ENCODE results near the gene TAS2R41.

The TAS2R41 gene

GRCh38 chr7:143477501-143478150 is at the start of gene TAS2R41:
TAS2R41 (plus strand) TSS chr7:143477873; CDS start chr7:143477873, 0 bp downstream.
- DNase-seq (ENCODE audit: low spot score): no peak
- no peak for FAIRE-seq

DNA sequence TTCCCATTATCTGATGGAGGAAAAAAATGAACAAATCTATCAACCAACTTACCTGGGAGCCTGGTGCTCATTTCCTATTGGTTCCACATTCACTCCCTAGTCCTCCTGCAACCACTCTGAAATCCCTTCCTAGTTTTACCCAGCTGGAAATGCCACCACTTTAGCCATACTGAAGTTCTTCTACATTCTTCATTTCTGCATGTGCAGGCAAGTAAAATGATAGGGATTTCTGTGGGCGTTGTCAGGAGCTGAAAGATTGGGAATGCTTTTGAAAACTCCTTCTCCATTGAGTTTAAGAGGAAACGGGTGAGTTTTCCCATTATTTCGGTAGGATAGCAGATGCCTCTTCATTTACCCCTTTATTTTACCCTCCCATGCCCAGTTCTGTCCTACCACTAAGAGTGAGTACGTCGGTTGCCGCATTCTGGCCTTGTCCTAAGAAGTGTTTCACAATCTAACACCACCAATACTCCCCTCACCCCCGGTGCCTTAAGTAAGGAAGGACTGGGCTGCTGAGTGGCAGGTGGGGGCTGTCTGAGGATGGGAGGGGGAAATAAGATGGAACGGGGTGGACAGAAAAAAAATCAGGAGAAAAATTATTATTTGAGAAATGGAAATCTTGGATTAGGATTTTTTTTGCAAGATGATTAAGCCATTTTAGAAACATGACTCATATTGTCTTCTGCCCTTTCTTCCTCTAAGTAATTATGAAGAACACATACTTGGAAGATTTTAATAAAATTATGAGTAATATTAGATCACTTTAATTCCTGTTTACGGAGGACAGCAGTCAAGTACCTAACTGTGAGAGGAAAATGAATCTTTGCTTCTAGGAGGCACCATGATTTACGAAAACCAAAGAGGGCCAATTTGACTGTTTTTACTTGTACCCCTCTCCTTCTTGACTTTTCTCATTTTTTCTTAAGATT is 47.6 kb upstream of the TAS2R41 start:
- DNase-seq (ENCODE audit: low spot score) (no peak), FAIRE-seq (no peak)

DNA sequence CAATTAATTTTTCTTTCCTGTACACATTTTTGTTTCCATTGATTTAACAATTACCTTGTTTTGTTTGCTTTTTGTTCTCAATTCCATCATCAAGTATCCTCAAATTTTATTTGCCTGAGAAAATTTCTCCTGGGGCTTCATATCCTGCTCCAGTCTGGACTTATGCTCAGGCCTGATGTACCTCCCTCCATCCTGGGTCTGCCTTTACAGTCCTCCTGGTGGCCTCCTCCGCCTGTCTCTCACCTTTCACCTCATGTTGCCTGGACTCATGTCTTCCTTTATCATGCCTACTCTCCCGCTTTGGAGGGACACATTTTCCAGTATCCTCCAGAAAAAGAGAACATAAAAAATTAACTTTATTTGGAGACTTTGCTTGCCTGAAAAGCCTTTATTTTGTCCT is 46.6 kb upstream of the TAS2R41 start:
- FAIRE-seq: no peak
- no peak for DNase-seq (ENCODE audit: low spot score)

- no peak for DNase-seq (ENCODE audit: low spot score)
- no peak for FAIRE-seq
Observed at GRCh38 chr7:143433759-143434158, 43.9 kb upstream of the TAS2R41 start.

- peak; percentile 27 for DNase-seq (ENCODE audit: low spot score)
- no peak for FAIRE-seq
Observed at GRCh38 chr7:143434660-143435059, 43.0 kb upstream of the TAS2R41 start.

- DNase-seq (ENCODE audit: low spot score): no peak
- no peak for FAIRE-seq
Observed at GRCh38 chr7:143435266-143435665, 42.4 kb upstream of the TAS2R41 start.

DNA sequence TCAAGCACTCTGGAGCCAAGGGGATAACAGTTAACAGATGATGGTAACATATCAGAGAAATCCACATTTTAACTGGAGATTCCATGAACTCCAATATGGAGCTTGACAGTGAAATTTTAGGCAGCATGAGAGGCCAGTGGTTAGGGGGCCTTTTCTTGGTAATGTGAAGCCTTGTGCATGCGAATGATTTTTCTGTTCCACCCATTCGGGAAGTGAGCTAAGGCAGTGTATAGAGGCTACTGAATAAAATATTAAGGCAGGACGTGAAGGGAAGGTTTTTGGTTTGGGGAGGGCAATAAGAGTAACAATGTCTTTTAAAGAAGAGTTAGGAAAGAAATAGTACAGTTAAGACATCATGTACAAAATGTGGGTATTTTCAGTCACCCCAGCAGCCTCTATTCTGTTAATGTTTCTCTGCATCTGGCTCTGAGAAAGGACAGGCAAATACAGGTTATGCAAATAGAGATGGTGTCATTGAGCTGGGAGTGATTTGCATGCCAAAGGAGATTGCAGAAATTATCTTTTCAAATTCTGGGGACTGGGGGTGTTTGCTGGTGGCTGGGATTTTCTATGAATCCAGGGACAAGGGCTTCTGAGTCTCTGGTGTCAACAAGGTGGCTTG is 41.2 kb upstream of the TAS2R41 start:
- no peak for FAIRE-seq
- no peak for DNase-seq (ENCODE audit: low spot score)

DNA sequence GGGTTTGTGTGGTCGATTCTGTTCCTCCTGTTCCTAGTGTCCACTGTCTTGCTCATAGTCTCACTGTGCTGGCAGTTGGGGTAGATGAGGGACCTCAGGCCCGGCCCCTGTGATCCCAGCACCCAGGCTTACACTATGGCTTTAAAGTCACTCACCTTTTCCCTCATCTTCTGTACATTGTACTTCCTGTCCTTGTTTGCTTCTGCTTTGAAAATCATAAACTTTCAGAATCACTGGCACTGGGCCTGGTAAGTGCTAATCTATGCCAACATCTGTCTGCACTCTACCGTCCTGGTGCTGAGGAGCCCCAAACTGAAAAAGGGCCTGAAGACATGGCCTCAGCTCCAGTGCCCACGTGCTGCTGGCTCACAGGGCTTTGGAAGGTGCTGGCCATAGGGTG is 40.1 kb upstream of the TAS2R41 start:
- DNase-seq (ENCODE audit: low spot score) (no peak), FAIRE-seq (no peak)

GRCh38 chr7:143439866-143440265 is 37.8 kb upstream of the TAS2R41 start:
- FAIRE-seq: no peak
- DNase-seq (ENCODE audit: low spot score): no peak

DNA sequence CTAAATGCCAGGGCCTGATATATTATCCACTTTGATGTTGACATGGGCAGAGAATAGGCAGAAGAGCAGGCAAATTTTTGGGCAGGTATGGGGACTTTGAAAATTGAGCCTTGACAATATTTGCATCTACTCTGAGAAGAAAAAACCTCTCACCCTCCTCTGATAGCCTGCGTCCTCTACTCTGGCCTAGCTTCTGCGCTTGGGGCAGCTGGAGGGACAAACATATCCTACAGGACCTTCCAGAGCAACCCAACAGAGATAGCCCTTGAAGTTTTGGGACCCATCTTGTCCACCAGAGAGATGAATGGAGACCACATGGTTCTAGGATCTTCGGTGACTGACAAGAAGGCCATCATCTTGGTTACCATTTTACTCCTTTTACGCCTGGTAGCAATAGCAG is 34.5 kb upstream of the TAS2R41 start, which contains the start of gene TAS2R60:
TSS of gene TAS2R60 (plus strand) at position 301 of the 400 bp plus-strand sequence. CDS start at position 301, 0 bp downstream.
- no peak for DNase-seq (ENCODE audit: low spot score)
- FAIRE-seq: no peak

- FAIRE-seq (no peak), DNase-seq (ENCODE audit: low spot score) (no peak)
Observed at GRCh38 chr7:143444063-143444782, 33.5 kb upstream of the TAS2R41 start.

- FAIRE-seq: no peak
Observed at GRCh38 chr7:143444785-143445184, 32.9 kb upstream of the TAS2R41 start.

GRCh38 chr7:143447466-143447865 is 30.2 kb upstream of the TAS2R41 start:
- no peak for DNase-seq (ENCODE audit: low spot score)
- FAIRE-seq: no peak

More at GRCh38 chr7:143444785-143445184, 32.9 kb upstream of the TAS2R41 start:
- DNase-seq (ENCODE audit: low spot score): no peak

DNA sequence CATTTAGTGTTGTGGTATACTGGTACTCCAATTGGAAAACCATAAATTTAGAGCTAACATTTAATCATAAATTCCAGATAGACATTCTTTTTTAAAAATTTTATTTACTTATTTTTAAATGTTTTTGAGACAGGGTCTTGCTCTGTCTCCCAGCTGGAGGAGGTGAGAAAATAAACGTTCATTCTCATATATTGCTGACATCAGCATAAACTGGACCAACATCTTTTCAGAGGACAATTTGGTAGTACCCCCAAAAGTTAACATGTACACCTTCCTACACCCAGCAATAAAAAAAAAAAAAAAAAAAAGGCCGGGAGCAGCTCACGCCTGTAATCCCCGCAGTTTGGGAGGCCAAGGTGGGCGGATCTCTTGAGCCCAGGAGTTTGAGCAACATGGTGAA is 29.2 kb upstream of the TAS2R41 start:
- no peak for FAIRE-seq
- no peak for DNase-seq (ENCODE audit: low spot score)

GRCh38 chr7:143449793-143450192 is 27.9 kb upstream of the TAS2R41 start:
- DNase-seq (ENCODE audit: low spot score) (no peak), FAIRE-seq (no peak)

DNA sequence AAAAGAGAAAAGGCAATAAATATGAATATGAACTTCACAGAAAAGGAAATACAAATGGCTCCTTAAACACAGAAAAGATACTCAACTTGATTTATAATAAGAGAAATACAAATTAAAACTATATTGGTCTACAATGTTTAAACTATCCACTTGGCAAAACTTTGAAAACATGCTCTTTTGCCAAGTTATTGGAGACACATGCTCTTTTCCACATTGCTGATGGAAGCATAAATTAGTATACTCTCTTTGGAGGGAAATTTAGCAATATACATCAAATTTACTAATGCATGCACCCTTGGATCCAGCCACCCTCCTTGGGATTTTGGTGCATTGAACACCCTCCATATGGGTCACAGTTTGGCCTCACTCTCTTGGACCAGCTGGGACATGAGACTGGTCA is 26.6 kb upstream of the TAS2R41 start:
- FAIRE-seq (no peak), DNase-seq (ENCODE audit: low spot score) (no peak)

DNA sequence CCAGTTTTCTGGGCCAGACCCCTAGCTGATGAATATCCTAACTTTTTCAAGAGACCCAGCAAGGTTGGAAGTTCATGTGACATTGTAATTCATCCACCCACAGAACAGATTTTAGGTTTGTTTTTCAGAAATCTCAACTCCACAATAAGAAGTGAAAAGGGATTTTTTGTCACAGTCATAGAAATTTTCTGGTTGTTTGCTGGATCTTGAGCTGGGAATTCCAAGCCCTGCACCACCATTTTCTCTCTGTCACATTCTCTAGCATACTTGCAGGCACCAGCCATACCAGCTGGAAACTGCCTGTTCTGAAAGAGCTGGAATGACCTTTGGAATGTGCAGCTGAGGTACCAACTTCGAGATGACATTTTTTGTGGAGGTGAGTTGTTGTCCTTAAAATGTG is 25.9 kb upstream of the TAS2R41 start:
- no peak for FAIRE-seq

GRCh38 chr7:143452495-143452894 is 25.2 kb upstream of the TAS2R41 start:
- FAIRE-seq: no peak
- DNase-seq (ENCODE audit: low spot score): no peak

More for the DNA sequence above, 25.9 kb upstream of the TAS2R41 start:
- DNase-seq (ENCODE audit: low spot score): no peak

DNA sequence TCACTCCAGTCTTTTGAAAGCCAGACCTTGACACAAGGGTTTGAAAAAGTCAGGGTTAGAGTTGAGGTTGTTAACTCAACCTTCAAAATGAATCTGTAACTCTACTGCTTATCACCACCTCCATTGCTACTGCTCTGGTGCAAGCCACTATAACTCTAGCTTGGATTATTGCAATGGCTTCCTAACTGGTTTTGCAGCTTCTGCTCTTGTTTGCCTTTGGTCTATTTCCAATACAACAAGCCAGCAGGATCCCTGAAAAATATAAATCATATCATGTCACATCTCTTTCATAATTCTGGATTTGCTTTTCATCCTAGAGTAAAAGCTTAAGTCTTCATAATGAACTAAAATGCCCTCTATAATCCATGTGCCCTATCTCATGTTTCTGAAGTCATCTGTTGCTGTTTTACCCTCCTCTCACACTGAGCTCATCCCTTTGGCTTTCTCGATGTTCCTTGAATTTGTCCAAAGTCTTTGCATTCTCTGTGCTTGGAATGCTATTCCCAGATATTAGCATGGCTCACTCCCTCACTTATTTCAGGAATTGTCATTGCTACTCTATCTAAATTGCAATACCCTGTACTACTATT is 23.5 kb upstream of the TAS2R41 start:
- DNase-seq (ENCODE audit: low spot score) (no peak), FAIRE-seq (no peak)

GRCh38 chr7:143455491-143455890 is 22.2 kb upstream of the TAS2R41 start:
- DNase-seq (ENCODE audit: low spot score): no peak
- FAIRE-seq: no peak

DNA sequence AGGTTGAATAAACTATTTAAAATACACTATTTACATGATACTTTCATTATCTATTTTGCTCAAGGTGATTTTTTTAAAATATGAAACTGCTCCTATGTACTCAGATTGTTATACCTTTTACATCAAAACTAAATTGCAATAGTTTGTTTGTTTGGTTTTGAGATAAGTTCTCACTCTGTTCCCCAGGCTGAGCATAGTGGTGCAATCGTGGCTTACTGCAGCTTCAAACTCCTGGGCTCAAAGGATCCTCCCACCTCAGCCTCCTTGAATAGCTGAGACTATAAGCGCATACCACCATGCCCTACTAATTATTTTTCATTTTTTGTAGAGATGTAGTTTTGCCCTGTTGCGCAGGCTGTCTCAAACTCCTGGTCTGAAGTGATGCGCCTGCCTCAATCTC is 21.7 kb upstream of the TAS2R41 start:
- DNase-seq (ENCODE audit: low spot score): no peak
- FAIRE-seq: no peak

Data from RCC 7860 (cell line).